ENCODE results near the gene PROZ. TPM values are rescaled to one million over a fixed set of nuclear protein-coding genes. Genes with fewer than 3 reads are reported as not detected.

Gene PROZ
- total and polyA plus RNA-seq, 2 of the 13 experiments (the other 11 are each of a cell fraction or from before 2014, with no cell fraction given) = 5.6 to 22.5 TPM

GRCh38 chr13:113157929-113158747, at the start of gene PROZ (continued):
- TF ChIP-seq TIGD3 (CRISPR knock-in tag; IDR thresholded peaks at IDR 0.05; ENCODE audit: borderline replicate concordance) (no peak), REST (IDR thresholded peaks at IDR 0.05; ENCODE audit: borderline replicate concordance in 1 of 2, low read depth in 1 of 2, low read length in 2 of 2) (no peak), ZNF12 (CRISPR knock-in tag; IDR thresholded peaks at IDR 0.05) (no peak), SAFB2 (CRISPR knock-in tag; IDR thresholded peaks at IDR 0.05; ENCODE audit: borderline replicate concordance, low read depth) (peak; percentile 70; the same call in 1 of the 2 replicates), ZNF18 (CRISPR knock-in tag; IDR thresholded peaks at IDR 0.05; ENCODE audit: insufficient replicate concordance) (no peak), ZKSCAN8 (CRISPR knock-in tag; IDR thresholded peaks at IDR 0.05; ENCODE audit: borderline replicate concordance) (0 out of 2 replicates have a peak, but pooled peaks have one; percentile 39), ZNF503 (CRISPR knock-in tag; IDR thresholded peaks at IDR 0.05) (no peak), ZNF691 (CRISPR knock-in tag; IDR thresholded peaks at IDR 0.05; ENCODE audit: borderline replicate concordance, low read depth) (no peak), JUND (CRISPR knock-in tag; IDR thresholded peaks at IDR 0.05) (no peak), USF2 (IDR thresholded peaks at IDR 0.05; ENCODE audit: low read depth, low read length) (no peak), USF2 (CRISPR knock-in tag; IDR thresholded peaks at IDR 0.05; ENCODE audit: borderline replicate concordance) (no peak; the same call in 1 of the 2 replicates), ZNF33B (CRISPR knock-in tag; IDR thresholded peaks at IDR 0.05) (no peak), MLLT10 (CRISPR knock-in tag; IDR thresholded peaks at IDR 0.05) (no peak)
- TF ChIP-seq, protein P1, sequence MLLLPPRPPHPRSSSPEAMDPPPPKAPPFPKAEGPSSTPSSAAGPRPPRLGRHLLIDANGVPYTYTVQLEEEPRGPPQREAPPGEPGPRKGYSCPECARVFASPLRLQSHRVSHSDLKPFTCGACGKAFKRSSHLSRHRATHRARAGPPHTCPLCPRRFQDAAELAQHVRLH (CRISPR knock-in tag; IDR thresholded peaks at IDR 0.05; ENCODE audit: borderline replicate concordance, low read depth) = peak; percentile 46; the same call in 1 of the 2 replicates

Data from HepG2 (cell line).